HEK293T (cell line): ENCODE data around the gene ANKS4B.

Experiments used
- CTCF ChIA-PET: fragments of 350-600 bp; formaldehyde crosslinking; extraction: SDS; loops from one replicate; lab custom pipeline; 2021; ENCODE audit warnings: antibody characterized with exemption, inconsistent platforms; lab: Yijun Ruan, JAX
- POLR2A ChIA-PET: fragments of 350-600 bp; formaldehyde crosslinking; extraction: SDS; loops from one replicate; lab custom pipeline; 2020; ENCODE audit warnings: antibody characterized with exemption, inconsistent platforms; lab: Yijun Ruan, JAX
- DNase-seq: peaks from one replicate; pipeline ENCODE4 v3.0.0; 2012; ENCODE audit warnings: mixed read lengths; ENCODE audit errors: extremely low spot score
- ARNT ChIP-seq: fragments of 450-650 bp; IDR thresholded peaks from 2 replicates; pipeline ENCODE4 v1.6.1; 2017; ENCODE audit warnings: mild to moderate bottlenecking
- BHLHE40 ChIP-seq: fragments of 450-650 bp; IDR thresholded peaks from 2 replicates; pipeline ENCODE4 v1.6.1; 2016; ENCODE audit warnings: mild to moderate bottlenecking, moderate library complexity, borderline replicate concordance
- CTBP1 ChIP-seq: fragments of 450-650 bp; IDR thresholded peaks from 2 replicates; pipeline ENCODE4 v1.6.1; 2016; ENCODE audit warnings: borderline replicate concordance
- ELF4 ChIP-seq: fragments of 450-650 bp; IDR thresholded peaks from 2 replicates; pipeline ENCODE4 v1.6.1; 2017; ENCODE audit warnings: antibody characterized with exemption
- FOXA1 ChIP-seq: fragments of 450-650 bp; IDR thresholded peaks from 2 replicates; pipeline ENCODE4 v1.6.1; 2016; ENCODE audit warnings: mild to moderate bottlenecking
- FOXK2 ChIP-seq: fragments of 450-650 bp; IDR thresholded peaks from 2 replicates; pipeline ENCODE4 v1.6.1; 2016; ENCODE audit warnings: mild to moderate bottlenecking
- FOXM1 ChIP-seq: fragments of 450-650 bp; IDR thresholded peaks from 2 replicates; pipeline ENCODE4 v1.6.1; 2017; ENCODE audit warnings: mild to moderate bottlenecking, borderline replicate concordance
- HDGF ChIP-seq: fragments of 450-650 bp; IDR thresholded peaks from 2 replicates; pipeline ENCODE4 v1.6.1; 2017; ENCODE audit warnings: antibody characterized with exemption, borderline replicate concordance
- L3MBTL2 ChIP-seq: fragments of 450-650 bp; conservative IDR thresholded peaks from 2 replicates; pipeline ENCODE4 v1.6.1; 2016; ENCODE audit warnings: mild to moderate bottlenecking
- LEF1 ChIP-seq: fragments of 450-650 bp; IDR thresholded peaks from 2 replicates; pipeline ENCODE4 v1.6.1; 2017; ENCODE audit warnings: mild to moderate bottlenecking, borderline replicate concordance
- NFRKB ChIP-seq: fragments of 450-650 bp; IDR thresholded peaks from 2 replicates; pipeline ENCODE4 v1.6.1; 2016; ENCODE audit warnings: mild to moderate bottlenecking, moderate library complexity
- SP1 ChIP-seq: fragments of 450-650 bp; IDR thresholded peaks from 2 replicates; pipeline ENCODE4 v1.6.1; 2017
- SUZ12 ChIP-seq: fragments of 450-650 bp; IDR thresholded peaks from 2 replicates; pipeline ENCODE4 v1.6.1; 2016; ENCODE audit warnings: mild to moderate bottlenecking
- TARDBP ChIP-seq: fragments of 450-650 bp; IDR thresholded peaks from 2 replicates; pipeline ENCODE4 v1.6.1; 2016
- ZNF384 ChIP-seq: fragments of 450-650 bp; IDR thresholded peaks from 2 replicates; pipeline ENCODE4 v1.6.1; 2016
- TF ChIP-seq, protein P1 (sequence below): fragments of 450-650 bp; IDR thresholded peaks from 2 replicates; pipeline ENCODE4 v1.6.1; 2016

The ANKS4B gene

DNA sequence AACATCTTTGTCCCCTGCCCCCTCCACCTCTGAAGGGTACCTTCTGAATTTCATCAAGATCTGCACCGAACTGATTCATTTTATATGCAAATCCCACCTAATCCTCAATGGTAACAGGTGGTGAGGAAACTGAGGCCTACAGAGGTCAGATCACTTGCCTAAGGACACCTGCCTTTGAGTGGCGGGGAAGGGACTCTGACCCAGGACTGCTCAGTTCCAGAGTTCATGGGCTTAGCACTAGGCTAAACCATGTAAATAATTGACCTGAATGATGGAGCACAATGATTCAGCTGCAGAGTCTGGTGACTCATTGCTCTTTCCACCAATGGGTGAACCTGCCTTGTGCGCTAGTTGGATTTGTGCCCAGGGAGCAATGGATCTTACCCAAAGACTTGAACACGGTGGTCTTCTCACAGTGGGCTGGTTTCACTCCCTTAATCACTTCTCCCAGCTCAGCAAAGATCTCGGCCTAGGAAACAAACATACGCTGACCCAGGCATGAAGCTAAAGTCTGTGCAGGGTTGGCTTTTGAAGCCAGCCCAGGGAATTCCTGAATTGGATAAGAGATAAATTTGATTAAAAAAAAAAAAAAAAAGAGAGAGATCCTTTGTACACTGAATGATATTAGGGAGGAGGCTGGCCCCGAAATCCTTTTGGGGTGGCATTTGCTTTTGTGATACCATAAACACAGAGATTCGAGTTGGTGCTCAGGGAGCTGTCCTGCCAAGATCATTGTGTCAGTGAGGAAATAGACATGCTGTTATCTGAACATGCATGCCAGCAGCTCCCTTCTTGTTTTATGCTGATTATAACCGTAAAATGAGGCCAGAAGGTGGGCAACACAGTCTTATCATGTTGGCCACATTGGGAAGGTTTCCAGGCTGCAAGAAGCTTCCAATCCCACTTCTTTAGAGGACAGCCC, 27.6 kb downstream of the ANKS4B start:
- CTCF ChIA-PET, result interaction anchor here (0.5 to 0.7 kb wide), 2 partner anchors 12 to 940 kb away, joined by 3 read pairs; no protein-coding TSS in a partner anchor
- no peak for DNase-seq
- POLR2A ChIA-PET, result interaction anchor here (1.0 kb wide), 1 partner anchor 12 kb away, joined by 3 read pairs; no protein-coding TSS in a partner anchor
- TF ChIP-seq FOXM1 (no peak), SP1 (no peak), BHLHE40 (no peak), ELF4 (no peak), FOXK2 (no peak), LEF1 (no peak), HDGF (no peak), ARNT (no peak)

DNA sequence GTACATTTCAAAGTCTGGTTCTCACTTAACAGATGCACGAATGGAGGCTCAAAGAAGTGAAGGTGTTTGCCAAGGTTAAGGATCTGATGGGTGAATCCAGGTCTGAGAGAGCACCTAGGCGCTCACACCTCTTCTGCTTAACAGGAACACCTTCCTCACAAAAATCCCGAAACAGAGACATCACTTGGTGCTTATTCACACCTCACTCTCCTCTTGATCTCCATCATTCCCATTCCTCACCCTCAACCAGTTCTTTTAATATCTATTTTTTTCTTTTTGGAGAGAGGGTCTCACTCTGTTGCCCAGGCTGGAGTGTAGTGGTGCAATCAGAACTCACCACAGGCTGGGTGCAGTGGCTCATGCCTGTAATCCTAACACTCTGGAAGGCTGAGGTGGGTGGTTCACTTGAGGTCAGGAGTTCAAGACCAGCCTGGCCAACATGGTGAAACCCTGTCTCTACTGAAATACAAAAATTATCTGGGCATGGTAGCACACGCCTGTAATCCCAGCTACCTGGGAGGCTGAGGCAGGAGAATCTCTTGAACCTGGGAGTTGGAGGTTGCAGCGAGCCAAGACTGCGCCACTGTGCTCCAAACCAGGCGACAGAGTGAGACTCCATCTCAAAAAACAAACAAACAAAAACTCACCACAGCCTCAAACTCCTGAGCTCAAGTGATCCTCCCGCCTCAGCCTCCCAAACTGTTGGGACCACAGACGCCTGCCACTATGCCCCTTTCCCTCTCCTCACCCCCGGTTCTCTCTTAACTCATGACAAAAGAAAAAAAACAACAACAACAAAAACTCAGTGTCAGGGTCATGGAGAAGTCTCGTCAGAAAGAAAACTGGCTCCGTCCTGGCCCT, 29.5 kb downstream of the ANKS4B start:
- TF ChIP-seq ARNT, result no peak
- no peak for TF ChIP-seq LEF1
- TF ChIP-seq FOXA1, result no peak
- no peak for TF ChIP-seq SUZ12
- TF ChIP-seq FOXM1, result no peak
- no peak for TF ChIP-seq SP1
- no peak for TF ChIP-seq NFRKB
- no peak for TF ChIP-seq L3MBTL2
- no peak for TF ChIP-seq ELF4
- no peak for TF ChIP-seq HDGF
- TF ChIP-seq, protein P1, sequence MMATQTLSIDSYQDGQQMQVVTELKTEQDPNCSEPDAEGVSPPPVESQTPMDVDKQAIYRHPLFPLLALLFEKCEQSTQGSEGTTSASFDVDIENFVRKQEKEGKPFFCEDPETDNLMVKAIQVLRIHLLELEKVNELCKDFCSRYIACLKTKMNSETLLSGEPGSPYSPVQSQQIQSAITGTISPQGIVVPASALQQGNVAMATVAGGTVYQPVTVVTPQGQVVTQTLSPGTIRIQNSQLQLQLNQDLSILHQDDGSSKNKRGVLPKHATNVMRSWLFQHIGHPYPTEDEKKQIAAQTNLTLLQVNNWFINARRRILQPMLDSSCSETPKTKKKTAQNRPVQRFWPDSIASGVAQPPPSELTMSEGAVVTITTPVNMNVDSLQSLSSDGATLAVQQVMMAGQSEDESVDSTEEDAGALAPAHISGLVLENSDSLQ, result no peak
- TF ChIP-seq FOXK2, result no peak
- TF ChIP-seq BHLHE40, result no peak
- no peak for TF ChIP-seq CTBP1
- TF ChIP-seq ZNF384, result no peak
- no peak for TF ChIP-seq TARDBP
- POLR2A ChIA-PET, result no interaction called here
- CTCF ChIA-PET, result no interaction called here
- DNase-seq, result no peak

DNA sequence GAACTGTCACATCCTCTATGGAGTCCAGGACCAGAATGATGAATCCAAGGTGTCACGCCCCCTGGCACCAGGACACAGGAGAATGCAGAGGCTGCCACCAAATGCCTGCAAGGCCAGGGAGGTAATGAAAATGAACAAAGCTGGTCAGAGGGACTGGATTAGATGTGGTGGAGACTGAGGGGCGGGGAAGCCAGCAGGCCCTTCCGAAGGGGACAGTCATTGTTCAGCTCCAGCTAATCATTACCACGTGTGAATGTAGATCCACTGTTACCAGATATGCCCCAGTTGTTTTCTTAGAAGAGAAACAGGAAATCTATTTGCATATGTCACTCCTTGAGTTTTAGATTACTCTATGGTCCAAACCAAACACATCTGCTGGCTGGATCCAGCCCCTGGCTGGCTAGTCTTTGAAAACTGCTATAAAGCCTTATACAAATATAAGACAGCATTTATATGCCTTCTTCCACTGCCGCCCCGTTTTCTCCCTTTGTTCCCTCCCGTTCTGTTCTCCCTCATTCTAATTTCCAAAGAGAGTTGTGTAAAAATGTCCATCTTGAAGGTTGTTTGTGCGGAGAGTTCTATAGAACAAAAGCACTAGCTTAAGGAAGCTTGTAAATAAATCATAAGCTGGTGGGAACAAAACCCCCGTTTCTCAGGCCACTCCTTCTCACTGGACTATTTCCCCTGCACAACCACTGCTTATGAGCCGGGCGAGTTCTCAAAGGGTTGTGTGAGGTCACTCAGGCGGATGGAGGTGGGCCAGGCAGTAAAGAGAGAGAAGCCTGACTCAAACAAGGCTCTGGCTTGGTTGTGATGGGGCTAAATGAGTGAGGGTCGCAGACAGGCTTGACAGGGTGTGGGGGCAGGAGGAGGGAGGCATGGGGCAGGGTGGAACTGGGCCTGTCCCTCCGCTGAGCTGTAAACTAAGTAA, 30.4 kb downstream of the ANKS4B start:
- ChIA-PET CTCF (no interaction called here), POLR2A (no interaction called here)
- no peak for DNase-seq
- TF ChIP-seq CTBP1, result no peak
- TF ChIP-seq FOXA1, result no peak
- no peak for TF ChIP-seq SP1
- no peak for TF ChIP-seq NFRKB

DNA sequence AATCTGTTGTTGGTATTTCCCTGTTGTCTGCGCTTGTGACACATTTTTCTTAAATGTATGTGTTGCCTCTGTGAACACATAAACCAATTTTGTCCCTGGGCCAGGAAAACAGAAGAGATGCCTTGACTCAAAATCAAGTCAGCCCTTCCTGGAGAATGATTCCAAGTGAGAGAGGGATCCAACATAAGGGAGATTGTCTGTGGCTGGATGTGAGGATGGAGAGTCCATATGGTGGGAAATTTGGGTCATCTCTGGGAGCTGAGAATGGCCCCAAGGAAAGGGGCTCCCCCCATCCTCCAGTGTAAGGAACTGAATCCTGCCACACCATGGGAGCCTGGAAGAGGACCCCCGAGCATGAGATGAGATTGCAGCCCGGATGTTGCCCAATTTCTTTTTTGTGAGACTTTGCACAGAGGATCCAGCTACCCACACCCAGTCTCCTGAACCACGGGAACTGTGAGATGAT, 31.1 kb downstream of the ANKS4B start:
- no peak for DNase-seq
- ChIA-PET POLR2A (no interaction called here), CTCF (no interaction called here)
- TF ChIP-seq HDGF (no peak), ZNF384 (no peak), FOXM1 (no peak), BHLHE40 (no peak), L3MBTL2 (no peak)

DNA sequence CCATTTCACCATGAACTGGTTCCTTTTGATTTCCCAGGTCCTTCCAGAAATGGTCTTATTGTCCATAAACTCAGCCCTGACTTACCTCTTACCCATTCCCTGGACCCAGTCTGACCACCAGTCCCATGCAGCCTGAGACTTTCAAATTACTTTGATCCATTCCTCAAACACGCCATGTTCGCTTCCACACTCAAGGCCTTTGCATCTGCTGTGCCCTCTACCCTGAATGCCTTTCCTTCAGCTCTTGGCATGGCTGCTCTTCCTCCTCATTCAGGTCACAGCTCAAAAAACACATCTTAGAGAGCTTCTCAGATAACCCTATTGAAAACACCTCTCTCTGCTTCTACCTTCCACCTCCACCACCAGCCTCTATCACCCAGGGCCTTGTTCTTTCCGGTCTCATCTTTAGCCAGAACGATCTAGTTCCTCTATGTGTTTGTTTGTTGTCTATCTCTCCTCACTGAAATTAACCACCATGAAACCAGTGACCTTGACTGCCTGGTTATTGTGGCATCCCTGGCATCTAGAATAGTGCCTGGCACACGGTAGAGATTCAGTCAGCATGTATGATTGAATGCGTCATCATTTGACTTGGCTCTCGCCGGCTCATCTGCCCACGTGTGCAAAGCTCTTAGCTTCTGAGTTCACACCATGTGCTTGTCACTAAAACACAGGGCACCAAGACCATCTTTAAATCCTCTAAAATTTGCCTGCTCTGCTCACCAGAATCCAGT, 31.8 kb downstream of the ANKS4B start:
- TF ChIP-seq ZNF384, result no peak
- TF ChIP-seq SUZ12, result no peak
- TF ChIP-seq TARDBP, result no peak
- TF ChIP-seq L3MBTL2, result no peak
- no peak for TF ChIP-seq SP1
- TF ChIP-seq NFRKB, result no peak
- TF ChIP-seq FOXK2, result no peak
- TF ChIP-seq LEF1, result no peak
- no peak for TF ChIP-seq HDGF
- TF ChIP-seq ARNT, result no peak
- TF ChIP-seq BHLHE40, result no peak
- TF ChIP-seq, protein P1, result no peak
- ChIA-PET CTCF (no interaction called here), POLR2A (no interaction called here)
- DNase-seq, result no peak
